ENCODE results near the gene ZNF665.
"Not testable (repeated sequence)": the region's sequence is repeated elsewhere in the genome, so short reads cannot be mapped to it uniquely, and the experiment has no call there.

Gene ZNF665

DNA sequence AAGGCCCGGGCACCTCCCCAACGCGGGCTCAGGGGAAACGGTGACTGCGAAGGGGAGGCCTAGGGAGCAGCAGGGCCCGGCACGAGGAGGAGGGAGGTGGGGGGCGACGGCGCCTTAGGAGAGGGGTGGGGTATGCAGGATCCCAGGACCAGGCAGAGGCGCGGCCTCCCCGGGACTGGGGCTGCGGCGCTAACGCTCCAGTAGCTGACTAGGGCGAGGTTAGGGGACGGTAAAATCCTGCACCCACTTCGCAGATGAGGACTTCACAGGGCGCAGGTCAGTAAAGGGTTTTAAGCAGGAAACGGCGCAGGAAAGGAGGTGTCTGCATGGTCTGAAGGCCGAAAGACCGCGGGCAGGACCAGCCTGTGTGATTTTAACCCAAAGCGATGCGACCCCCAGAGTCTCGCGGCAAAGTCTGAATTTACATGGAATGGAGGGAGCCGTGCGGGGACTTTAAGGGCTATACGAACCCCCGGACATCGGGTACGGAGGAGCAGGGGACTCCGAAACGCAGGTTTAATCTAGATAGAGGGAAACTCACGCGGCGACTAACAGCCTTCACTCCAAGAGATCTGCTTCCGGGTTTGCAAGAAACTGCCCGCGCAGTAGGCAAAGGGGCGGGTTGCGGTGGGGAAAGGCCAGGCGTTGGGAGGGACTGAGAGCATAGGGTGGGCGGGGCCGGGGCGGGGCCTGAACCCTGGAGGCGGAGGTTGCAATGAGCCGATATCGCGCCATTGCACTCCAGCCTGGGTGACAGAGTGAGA lies at the start of gene ZNF665:
ZNF665 (minus strand) TSS at position 588 of the 764 bp plus-strand sequence. CDS start 10,460 bp downstream, outside the sequence.
- DNase-seq (ENCODE audit: low spot score) = peak; percentile 86

- DNase-seq (ENCODE audit: low spot score) = no peak
These were observed 44.1 kb upstream of the ZNF665 start for GRCh38 chr19:53237114-53237777.

DNA sequence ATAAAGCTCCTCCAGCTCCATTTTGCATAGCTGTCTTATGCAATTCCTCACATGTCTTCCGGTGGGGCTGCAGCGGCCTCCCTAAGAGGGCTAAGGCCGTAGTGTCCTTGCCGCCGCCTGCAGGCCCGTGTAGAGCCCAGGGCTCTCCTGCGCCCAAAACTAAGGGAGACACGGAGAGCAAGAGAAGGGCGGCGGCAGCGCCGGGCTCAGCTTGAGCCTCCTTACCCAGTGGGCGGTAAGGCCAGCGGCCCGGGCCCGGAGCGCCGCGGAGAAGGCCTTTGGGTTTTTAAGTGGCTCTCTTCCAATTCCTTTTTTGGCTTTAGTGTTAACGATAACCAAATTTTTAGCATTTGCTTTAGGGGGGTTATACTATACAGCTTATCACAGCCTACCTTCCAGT lies 31.4 kb upstream of the ZNF665 start:
- DNase-seq (ENCODE audit: low spot score) = no peak

DNA sequence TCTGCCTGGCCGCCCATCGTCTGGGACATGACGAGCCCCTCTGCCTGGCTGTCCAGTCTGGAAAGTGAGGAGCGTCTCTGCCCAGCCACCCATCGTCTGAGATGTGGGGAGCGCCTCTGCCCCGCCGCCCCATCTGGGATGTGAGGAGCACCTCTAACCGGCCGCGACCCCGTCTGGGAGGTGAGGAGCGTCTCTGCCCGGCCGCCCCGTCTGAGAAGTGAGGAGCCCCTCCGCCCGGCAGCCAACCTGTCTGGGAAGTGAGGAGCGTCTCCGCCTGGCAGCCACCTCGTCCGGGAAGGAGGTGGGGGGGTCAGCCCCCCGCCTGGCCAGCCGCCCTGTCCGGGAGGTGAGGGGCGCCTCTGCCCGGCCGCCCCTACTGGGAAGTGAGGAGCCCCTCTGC lies 29.6 kb upstream of the ZNF665 start:
- DNase-seq (ENCODE audit: low spot score) = not testable (repeated sequence)

- no peak for DNase-seq (ENCODE audit: low spot score)
These were observed 19.7 kb upstream of the ZNF665 start for GRCh38 chr19:53212703-53213320.

GRCh38 chr19:53211554-53211953 lies 18.4 kb upstream of the ZNF665 start:
- DNase-seq (ENCODE audit: low spot score) = not testable (repeated sequence)

GRCh38 chr19:53196777-53197396 lies 3.7 kb upstream of the ZNF665 start:
- DNase-seq (ENCODE audit: low spot score) = peak; percentile 79

- peak; percentile 76 for DNase-seq (ENCODE audit: low spot score)
These were observed 2.2 kb upstream of the ZNF665 start for GRCh38 chr19:53195265-53195903.

- no peak for DNase-seq (ENCODE audit: low spot score)
These were observed 521 bp upstream of the ZNF665 start for GRCh38 chr19:53193535-53194222.

DNA sequence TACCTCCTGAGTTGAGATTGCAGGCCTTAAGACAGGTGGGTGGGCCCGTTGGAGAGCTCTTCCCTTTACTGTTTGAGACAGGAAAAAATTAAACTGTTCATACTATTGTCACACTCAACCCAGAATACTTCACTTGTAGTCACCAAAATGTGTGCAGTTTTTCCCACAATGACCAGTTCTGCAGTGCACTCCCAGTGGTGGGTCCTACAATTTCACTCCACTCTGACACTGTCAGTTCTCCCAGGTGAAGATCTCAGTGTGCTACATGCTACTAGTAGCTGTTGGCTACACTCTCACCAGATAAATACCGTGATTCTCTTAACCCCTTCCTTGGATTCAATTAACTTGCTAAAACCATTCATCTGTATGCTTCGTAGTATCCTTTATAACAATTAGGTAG lies 2.9 kb downstream of the ZNF665 start:
- DNase-seq (ENCODE audit: low spot score) = no peak

GRCh38 chr19:53189691-53190198 lies 3.4 kb downstream of the ZNF665 start:
- not testable (repeated sequence) for DNase-seq (ENCODE audit: low spot score)

GRCh38 chr19:53185155-53185882 lies 7.8 kb downstream of the ZNF665 start:
- not testable (repeated sequence) for DNase-seq (ENCODE audit: low spot score)

GRCh38 chr19:53183146-53183764 lies 9.9 kb downstream of the ZNF665 start:
- peak; percentile 62 for DNase-seq (ENCODE audit: low spot score)

DNA sequence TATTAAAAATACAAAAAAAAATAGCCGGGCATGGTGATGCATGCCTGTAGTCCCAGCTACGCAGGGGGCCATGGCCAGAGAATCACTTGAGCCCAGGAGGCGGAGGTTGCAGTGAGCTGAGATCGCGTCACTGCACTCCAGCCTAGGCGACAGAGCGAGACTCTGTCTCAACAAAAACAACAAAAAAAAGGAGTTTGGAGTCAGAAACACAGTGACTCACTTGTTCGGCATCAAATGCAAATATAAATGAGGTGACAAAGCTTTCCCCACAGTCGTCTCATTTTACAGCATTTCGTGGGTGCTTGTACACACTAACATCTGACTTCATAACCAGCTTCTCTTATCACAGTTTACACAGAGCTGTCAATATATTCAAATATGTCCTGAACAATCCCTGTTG lies 11.0 kb downstream of the ZNF665 start:
- peak; percentile 63 for DNase-seq (ENCODE audit: low spot score)

DNA sequence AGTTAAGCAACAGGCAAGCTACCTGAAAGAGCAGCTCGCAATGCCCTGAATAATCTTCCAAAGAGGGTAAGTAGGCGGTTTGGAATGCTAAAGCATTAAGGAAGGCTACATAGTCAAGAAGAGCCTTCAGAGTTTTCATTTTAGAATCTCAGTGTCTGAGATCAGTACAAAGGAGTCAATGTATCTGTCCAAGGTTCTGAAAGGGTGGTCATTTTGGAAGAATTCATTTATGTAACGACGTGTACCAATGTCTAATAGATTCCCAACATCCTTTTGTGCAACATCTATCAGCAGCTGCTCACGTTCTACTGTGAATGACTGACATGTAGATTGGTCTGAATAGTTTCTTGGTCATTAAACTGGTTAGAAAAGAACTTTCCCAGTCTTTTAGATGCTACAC lies 15.2 kb downstream of the ZNF665 start:
- DNase-seq (ENCODE audit: low spot score) = no peak

- DNase-seq (ENCODE audit: low spot score) = no peak
These were observed 20.3 kb downstream of the ZNF665 start for GRCh38 chr19:53172889-53173288.

DNA sequence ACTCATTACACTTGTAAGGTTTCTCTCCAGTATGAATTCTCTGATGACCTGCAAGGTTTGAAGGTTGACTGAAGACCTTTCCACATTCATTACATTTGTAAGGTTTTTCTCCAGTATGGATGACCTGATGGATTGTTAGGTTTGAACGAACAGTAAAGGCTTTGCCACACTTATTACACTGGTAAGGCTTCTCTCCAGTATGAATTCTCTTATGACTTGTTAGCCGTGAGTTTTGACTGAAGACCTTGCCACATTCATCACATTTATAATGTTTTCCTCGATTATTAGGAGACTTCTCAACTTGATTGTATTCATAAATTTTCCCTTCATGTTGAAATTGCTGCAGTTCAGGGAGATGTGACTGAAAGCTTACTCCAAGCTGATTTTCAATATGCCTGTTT lies 27.5 kb downstream of the ZNF665 start:
- no peak for DNase-seq (ENCODE audit: low spot score)

GRCh38 chr19:53161123-53161522 lies 32.0 kb downstream of the ZNF665 start:
- no peak for DNase-seq (ENCODE audit: low spot score)

DNA sequence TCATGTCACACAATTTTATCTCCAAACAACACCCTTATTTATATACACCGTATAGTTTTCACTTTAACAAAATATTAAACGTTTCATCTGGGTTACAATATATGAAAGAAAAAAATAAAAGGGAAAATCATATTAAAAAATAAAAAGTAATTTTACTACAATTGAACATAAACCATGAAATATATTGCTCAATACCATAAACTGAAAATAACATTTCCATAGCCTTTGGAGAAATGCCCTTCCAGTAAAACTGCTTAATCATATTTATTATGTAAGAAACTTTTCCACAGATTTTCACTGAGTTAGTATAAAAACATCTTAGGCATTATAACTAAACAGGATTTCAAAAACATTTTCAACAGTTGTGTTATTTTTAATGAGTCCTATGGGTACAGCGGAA lies 32.8 kb downstream of the ZNF665 start:
- no peak for DNase-seq (ENCODE audit: low spot score)

GRCh38 chr19:53158119-53158656 lies 35.0 kb downstream of the ZNF665 start:
- peak; percentile 53 for DNase-seq (ENCODE audit: low spot score)
